HG03342 (cell line): ENCODE data around the gene LSR.

Experiments
- ATAC-seq: cut with Tn5 transposase; IDR thresholded peaks from one replicate; pipeline ENCODE4 v1.9.1; 2021; ENCODE audit warnings: mild to moderate bottlenecking, moderate library complexity; ENCODE audit not compliant: unreplicated experiment

Gene LSR

DNA sequence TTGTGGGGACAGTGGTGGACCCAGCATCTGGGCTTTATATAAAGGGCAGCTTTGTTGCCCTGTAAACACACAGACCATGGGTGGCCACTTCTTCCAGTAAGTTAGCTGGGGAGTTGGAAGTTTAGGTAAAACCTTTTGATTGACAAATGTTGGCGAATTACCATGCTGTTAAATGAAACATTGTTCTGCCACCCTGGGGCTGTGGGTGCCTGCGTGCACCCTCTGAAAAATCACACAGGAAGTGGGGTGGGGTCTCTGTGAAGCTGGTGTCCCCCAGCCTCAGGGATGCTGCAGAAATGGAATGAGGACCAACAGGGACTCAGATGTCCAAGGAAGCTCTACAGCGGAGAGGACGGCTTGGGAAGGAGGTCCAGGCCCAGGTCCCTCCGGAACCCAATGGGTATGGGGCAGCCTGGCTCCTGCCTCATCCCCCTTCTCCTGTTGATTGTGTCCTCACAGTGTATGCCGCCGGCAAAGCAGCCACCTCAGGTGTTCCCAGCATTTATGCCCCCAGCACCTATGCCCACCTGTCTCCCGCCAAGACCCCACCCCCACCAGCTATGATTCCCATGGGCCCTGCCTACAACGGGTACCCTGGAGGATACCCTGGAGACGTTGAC, 17.2 kb downstream of the LSR start:
- ATAC-seq = no peak

DNA sequence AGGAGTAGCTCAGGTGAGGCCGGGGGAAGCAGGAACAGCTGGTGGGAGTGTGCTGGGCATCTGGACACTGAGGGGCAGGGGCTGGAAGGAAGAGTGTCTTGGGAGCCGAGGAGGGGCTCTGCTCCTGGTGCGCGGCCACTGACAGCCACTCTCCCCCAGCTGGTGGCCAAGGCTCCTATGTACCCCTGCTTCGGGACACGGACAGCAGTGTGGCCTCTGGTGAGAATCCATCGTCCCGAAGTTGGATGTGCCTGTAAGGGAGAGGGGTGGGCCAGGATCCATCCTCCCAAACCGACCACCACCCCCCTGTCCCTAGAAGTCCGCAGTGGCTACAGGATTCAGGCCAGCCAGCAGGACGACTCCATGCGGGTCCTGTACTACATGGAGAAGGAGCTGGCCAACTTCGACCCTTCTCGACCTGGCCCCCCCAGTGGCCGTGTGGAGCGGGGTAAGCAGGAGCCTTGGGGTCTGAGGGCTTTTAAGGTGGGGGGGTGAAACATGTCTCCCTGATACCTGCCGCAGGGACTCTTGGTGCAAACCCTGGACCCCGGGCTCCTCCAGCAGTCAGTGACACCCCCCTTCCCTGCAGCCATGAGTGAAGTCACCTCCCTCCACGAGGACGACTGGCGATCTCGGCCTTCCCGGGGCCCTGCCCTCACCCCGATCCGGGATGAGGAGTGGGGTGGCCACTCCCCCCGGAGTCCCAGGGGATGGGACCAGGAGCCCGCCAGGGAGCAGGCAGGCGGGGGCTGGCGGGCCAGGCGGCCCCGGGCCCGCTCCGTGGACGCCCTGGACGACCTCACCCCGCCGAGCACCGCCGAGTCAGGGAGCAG, 17.9 kb downstream of the LSR start:
- no peak for ATAC-seq

DNA sequence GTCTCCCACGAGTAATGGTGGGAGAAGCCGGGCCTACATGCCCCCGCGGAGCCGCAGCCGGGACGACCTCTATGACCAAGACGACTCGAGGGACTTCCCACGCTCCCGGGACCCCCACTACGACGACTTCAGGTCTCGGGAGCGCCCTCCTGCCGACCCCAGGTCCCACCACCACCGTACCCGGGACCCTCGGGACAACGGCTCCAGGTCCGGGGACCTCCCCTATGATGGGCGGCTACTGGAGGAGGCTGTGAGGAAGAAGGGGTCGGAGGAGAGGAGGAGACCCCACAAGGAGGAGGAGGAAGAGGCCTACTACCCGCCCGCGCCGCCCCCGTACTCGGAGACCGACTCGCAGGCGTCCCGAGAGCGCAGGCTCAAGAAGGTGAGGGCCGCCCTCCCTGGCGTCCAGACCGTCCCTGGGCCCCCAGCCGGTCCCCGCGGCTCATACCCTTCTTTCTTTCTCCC, 18.6 kb downstream of the LSR start:
- ATAC-seq = no peak

DNA sequence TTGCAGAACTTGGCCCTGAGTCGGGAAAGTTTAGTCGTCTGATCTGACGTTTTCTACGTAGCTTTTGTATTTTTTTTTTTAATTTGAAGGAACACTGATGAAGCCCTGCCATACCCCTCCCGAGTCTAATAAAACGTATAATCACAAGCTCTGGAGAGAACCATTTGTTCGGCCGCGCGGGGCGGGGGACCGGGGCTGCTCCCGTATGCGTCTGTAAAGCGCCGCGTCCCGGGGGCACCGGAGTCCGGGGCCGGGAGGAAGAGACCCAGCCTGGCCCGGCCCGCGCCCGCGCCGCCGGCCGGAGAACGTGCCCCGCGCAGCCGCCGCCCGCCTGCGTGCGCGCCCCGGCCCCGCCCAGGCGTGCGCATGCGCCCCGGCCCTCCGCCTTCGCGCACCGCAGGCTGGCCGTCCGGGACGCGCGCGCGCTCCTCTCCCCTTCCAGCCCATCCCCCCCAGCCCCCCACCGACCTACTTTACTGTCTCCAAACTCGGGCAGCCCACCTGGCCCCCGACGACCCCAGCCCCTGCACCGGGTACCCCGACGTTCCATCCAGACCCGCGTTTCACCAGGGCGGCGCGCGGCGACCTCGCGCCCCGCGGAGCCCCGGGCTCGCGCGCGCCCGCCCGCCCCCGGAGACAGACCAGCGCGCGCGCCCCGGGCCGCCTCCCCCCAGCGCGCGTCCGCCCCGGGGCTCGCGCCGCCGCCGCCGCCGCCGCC, 19.2 kb downstream of the LSR start:
- peak; percentile 44 for ATAC-seq

DNA sequence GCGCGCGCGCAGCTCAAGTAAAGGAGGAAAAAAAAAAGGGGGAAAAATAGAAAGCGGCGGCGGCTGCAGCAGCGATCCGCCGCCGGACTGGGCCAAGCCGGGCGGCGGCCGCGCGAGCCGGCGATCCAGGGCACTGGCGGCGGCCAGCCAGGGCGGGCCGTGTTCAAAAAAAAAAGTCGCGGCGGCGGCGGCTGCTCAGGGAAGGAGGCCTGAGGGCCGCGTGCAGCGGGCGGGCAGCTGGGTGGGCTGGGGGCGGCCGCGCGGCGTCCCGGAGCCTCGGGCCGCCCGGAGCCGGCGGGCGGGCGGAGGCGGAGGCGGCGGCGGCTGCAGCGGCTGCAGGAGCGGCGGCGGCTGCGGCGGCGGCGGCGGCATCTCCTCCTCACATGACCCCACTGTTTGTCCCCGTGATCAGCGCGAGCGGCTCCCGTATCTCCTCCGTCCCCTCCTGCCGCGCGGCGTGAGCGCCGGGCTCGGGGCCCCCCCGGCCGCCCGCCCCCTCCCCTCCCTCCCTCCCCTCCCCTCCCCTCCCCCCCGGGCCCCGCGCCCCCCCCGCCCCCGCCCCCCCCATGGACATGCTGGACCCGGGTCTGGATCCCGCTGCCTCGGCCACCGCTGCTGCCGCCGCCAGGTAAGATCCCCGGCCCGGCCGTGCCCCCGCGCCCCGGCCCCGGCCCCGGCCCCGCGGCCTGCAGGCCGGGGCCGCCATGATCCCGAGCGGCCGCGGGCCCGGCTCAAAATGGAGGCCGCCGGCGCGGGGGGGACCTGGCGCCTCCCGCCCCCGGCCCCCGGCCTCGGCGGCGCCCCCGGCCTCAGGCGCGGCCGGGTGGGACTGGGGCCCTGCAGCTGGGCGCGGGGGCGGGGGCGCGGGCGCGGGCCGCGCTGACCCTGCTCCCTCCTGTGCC, 20.0 kb downstream of the LSR start, which contains the start of gene USF2:
Gene USF2, plus strand, starts transcription at position 427 of the 902 bp plus-strand sequence. Its CDS starts 140 bp downstream, at position 567.
- peak; percentile 23 for ATAC-seq

DNA sequence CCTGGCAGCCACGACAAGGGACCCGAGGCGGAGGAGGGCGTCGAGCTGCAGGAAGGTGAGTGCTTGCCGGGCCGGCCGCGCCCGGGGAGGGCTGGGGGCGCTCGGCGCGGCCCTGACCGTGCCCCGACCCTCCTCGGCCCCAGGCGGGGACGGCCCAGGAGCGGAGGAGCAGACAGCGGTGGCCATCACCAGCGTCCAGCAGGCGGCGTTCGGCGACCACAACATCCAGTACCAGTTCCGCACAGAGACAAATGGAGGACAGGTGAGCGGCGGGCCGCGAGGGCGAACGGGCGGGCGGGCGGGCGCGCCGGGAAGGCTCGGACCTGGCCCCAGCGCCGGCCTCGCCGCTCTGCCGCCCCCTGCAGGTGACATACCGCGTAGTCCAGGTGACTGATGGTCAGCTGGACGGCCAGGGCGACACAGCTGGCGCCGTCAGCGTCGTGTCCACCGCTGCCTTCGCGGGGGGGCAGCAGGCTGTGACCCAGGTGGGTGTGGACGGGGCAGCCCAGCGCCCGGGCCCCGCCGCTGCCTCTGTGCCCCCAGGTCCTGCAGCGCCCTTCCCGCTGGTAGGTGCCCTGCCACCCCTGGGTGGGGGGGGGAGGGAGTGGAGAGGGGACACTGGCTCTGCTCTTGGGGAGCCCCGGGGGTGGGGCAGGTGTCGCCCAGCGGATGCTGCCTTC, 20.8 kb downstream of the LSR start:
- peak; percentile 38 for ATAC-seq

DNA sequence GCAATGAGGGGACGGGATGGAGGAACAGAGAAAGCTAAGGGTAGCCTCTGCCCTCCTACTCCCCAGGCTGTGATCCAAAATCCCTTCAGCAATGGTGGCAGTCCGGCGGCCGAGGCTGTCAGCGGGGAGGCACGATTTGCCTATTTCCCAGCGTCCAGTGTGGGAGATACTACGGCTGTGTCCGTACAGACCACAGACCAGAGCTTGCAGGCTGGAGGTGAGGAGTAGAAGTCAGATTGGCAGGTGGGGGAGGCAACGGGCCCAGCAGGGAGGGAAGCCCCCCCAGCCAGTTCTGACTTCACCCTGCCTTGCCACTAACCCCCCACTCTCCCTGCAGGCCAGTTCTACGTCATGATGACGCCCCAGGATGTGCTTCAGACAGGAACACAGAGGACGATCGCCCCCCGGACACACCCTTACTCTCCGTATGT, 21.6 kb downstream of the LSR start:
- ATAC-seq = no peak

DNA sequence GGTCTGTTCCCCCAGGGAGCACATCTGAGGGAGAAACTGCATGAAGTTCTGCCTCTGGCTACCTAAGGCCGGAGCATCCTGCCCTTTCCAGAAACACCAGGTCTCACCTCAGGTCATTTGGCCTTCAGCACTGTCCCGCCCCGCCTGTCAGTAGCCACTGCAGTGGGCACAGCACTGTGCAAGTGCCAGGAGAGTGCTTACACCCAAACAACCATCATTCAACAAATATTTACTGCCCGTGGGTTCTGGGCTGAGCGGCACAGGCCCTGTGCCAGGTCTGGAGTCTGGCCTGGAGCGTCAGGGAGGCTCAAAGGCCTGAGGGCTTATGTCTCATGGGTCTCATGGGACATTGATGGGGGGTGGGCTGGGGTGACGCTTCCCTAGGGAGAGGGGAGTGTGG, 22.7 kb downstream of the LSR start:
- no peak for ATAC-seq

DNA sequence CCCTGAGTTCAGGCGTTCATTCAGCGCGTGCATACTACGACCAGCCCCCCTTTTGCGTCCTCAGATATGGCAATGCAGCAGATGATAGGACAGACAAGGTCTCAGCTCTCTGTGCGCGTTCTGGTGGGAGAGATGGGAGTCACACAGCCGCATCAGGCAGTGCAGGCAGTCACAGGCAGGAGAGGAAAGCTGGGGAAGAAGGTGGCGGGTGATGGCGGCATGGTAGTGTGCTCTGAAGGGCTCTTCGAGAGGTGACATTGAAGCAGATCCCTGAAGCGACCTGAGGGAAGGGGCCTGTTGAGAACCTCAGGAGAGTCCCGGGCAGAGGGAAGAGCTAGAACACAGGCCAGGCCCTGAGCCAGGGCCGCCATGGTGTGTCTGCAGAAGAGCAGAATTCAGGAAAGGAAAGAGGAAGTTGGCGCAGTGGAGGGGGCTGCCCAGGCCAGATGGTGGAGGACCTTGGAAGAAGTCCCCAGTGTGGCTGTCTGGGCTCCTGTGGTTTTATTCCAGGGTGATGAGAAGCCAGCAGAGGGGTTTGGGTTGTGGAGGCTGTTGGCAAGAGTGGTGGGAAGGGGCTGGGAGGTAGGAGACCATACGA, 23.4 kb downstream of the LSR start:
- ATAC-seq = no peak

DNA sequence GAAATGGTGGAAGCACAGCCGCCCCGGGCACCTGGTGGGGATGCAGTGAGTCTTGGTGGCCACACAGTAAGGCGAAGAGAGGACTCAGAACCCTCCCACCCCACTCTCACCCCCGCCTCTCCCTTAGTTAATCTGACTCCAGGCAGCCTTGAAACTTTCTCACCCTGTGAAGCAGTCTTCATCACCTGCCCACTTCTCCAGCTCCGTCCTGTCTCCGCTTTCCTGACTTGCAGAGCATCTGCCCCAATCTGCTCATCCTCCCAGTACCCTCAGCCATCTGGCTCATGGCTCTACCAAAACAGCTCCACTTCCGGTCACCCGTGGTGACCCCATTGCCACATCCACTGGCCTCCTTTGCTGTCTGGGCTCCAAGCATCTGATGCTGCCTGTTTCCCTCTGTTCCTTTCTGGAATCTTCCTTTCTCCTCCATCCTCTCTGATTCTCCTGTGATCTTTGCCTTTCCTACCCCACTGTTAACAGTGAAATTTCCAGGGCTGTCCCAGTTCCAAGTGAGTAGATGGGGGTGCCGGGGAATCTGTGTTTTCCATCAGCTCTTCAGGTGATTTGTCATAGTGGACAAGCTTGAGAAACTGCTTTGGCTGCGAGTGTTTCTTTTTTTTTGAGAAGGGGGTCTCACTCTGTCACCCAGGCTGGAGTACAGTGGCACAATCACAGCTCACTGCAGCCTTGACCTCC, 24.3 kb downstream of the LSR start:
- no peak for ATAC-seq

DNA sequence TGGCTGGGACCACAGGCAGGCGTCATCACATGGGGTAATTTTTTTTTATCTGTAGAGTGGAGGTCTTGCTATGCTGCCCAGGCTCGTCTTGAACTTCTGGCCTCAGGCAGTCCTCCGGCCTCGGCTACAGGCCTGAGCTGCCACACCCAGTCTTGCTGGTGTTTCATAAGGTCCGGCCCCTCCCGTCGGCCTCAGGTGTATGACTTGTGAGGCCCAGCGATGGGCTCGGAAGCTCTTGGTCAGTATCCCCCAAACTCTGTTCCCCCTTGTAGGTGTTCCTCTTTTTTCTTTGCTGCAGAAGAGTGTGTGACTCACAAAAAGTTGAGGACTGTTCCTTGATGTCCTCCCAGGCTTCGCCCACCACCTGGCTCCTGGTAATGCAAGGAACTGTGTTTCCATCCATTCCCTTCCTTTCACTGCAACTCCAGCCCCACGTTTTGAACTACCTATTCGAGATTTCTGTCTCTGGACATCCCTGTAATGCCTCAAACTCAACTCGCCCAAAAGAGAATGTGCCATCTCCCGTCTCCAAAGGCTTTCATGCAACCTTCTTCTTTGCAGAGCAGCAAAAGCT, 25.0 kb downstream of the LSR start:
- no peak for ATAC-seq

DNA sequence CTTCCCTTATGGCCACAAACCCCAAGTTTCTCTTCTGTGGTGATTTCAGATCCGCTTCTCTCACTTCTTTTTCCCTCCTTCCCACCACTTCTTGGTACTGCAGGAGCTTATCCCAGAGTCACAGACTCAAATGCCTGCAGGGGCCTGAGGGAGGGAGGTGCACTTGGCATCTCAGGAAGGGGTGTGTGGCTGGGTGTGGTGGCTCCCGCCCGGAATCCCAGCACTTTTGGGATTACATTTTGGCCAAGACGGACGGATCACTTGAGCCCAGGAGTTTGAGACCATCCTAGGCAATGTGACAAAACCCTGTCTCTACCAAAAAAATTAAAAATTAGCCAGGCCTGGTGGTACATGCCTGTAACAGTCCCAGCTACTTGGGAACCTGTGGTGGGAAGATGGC, 25.5 kb downstream of the LSR start:
- ATAC-seq = no peak

DNA sequence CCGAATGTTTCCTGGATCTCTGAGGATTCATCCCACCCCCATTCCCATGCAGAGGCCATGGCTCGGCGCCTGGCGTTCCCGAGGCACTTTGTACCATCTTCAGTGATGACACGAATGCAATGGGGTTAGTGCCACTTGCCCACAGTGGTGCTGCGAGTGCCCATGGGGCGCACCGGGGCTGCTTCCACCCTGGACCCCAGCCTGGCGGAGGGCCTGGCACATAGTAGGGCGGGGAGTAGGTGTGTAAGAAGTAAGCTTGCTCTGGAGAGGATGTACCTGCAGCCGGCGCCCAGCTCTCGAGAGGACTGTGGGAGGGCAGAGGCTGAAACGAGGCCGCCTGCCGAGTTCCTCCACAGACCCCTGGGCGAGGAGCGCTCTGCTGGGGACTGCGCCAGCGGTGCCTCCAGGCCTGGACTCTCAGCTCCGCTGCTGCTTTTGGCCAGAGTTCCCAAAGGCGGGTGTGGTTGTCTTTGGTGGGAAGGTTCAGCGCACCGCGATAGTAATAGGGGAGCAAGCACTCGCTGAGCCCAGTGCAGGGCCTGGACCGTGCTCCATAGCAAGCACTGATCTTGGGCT, 28.0 kb downstream of the LSR start:
- no peak for ATAC-seq

DNA sequence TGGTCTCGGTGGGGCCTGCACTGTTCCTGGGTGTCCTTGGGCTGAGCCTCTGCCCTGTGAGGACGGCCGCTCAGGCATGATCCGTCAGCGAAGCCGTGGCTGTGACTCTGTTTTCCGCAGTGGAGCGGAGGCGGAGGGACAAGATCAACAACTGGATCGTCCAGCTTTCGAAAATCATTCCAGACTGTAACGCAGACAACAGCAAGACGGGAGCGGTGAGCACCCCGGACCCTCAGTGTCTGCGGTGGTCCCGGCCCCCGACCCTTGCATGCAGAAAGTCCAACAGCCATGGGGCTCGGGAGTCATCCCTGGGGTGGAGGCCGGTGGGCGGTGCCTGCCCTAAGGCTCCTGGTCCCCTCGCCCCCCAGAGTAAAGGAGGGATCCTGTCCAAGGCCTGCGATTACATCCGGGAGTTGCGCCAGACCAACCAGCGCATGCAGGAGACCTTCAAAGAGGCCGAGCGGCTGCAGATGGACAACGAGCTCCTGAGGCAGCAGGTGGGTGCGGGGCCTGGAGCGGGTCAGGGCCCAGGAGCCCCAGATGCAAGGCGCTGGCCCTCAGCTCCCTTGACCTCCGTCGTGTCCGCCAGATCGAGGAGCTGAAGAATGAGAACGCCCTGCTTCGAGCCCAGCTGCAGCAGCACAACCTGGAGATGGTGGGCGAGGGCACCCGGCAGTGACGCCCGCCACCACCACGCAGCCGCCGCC, 29.9 kb downstream of the LSR start:
- no peak for ATAC-seq

DNA sequence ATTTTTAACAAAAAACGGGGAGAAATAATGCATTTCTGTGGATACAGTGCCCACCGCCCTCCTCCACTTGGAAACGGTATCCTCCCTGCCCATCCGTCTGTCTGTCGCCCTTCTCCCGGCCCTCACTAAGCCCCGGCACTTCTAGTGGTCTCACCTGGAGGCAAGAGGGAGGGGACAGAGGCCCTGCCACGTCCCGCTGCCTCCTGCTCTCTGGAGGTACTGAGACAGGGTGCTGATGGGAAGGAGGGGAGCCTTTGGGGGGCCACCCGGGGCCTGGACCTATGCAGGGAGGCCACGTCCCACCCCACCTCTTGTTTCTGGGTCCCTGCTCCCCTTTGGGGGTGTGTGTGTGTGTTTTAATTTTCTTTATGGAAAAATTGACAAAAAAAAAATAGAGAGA, 30.6 kb downstream of the LSR start:
- no peak for ATAC-seq

DNA sequence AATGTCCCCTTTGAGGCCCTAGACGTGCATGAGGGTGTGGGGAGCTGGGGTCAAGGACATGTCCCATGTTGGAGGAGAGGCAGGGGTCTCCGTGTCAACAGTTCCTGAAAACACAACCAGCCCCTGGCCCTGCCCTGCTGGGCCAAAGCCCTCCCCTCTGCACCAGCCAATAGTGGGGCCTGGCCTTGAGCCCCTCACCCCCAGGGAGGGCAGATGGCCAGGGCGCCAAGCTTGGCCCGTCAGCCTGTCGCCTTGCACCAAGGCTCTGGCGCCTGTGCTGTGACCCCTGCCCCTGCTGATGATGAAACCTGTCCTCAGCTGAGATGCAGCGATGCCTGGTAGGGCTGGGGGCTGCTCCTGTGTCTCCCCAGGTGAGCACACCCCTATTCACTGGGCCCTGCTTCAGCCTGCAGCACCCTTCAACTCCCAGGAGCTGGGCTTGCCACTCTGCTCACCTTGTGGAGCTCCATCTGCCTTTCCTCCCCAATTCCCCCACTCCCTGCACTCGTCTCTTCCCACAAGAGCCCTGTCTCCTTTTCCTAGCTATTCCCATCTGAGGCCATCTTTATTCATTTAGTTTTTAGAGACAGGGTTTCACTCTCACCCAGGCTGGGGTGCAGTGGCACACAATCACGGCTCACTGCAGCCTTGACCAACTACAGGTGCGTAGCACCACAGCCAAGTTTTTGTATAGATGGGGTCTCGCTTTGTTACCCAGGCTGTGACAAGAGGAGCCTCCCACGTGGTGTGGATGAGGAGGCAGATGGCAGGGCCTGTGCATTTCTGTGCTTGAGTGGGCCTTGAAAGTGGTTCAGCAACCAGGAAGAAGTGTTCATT, 31.4 kb downstream of the LSR start:
- ATAC-seq = no peak

DNA sequence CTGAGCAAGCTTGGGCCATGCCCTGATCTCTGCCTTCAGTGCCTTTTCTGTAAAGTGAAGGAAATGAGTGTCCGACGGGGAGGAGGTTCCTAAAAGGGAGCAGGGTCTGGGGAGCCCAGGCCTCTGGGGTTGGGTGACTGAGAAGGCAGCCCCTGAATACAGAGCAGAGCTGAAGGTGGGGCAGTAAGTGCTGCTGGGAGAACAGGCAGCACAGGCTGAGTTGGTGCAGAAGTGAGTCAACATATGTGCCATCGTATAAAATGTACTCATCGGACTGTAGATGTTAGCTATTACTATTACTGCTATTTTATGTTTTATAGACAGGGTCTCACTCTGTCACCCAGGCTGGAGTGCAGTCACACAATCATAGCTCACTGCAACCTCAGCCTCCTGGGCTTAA, 32.5 kb downstream of the LSR start:
- ATAC-seq = no peak
